Measurements from ENCODE around the gene GRIA4.

The GRIA4 gene

DNA sequence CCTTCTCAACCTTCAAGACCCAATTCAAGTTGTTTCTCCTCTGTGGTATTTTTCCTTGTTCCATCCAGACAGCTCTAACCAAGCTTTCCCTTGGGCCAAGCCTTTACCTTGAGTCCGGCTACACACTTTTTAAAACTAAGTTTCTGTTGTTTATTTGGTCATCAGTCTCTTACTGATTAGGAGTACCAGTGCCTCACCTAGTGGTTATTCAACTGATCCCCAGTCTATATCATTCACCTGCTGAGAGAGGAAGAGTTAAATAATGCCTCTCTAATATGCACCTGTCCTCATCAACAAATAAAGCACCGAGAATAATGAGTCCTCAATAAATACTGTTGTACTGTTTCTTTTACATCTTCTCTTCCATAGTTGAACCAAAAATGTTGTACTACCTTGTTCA lies 251.4 kb downstream of the GRIA4 start:
- no peak for DNase-seq
- Histone ChIP-seq H3K4me3 (ENCODE audit: low read depth, low read length) (no peak overlapping the region), H3K36me3 (no peaks in the 10 kb centered on the region; the same call in 1 of the 2 replicates), H3K27me3 (no peaks in the 10 kb centered on the region), H3K9me3 (no peaks in the 10 kb centered on the region), H3K4me1 (peaks cover 10% of the 10 kb centered on the region; the same call in 1 of the 2 replicates)
- TF ChIP-seq, protein P1, sequence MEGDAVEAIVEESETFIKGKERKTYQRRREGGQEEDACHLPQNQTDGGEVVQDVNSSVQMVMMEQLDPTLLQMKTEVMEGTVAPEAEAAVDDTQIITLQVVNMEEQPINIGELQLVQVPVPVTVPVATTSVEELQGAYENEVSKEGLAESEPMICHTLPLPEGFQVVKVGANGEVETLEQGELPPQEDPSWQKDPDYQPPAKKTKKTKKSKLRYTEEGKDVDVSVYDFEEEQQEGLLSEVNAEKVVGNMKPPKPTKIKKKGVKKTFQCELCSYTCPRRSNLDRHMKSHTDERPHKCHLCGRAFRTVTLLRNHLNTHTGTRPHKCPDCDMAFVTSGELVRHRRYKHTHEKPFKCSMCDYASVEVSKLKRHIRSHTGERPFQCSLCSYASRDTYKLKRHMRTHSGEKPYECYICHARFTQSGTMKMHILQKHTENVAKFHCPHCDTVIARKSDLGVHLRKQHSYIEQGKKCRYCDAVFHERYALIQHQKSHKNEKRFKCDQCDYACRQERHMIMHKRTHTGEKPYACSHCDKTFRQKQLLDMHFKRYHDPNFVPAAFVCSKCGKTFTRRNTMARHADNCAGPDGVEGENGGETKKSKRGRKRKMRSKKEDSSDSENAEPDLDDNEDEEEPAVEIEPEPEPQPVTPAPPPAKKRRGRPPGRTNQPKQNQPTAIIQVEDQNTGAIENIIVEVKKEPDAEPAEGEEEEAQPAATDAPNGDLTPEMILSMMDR (IDR thresholded peaks at IDR 0.05; ENCODE audit: low read depth, low read length) = peak; percentile 71

GRCh38 chr11:105862736-105863367 lies 253.0 kb downstream of the GRIA4 start:
- no peaks in the 10 kb centered on the region; the same call in 1 of the 2 replicates for H3K36me3 ChIP-seq
- no peak overlapping the region for H3K4me3 ChIP-seq (ENCODE audit: low read depth, low read length)
- H3K4me1 ChIP-seq = peaks cover 10% of the 10 kb centered on the region; the same call in 1 of the 2 replicates
- TF ChIP-seq, protein P1 (IDR thresholded peaks at IDR 0.05; ENCODE audit: low read depth, low read length) = peak; percentile 79
- no peaks in the 10 kb centered on the region for H3K9me3 ChIP-seq
- DNase-seq = no peak
- no peaks in the 10 kb centered on the region for H3K27me3 ChIP-seq

- Histone ChIP-seq H3K4me3 (ENCODE audit: low read depth, low read length) (no peak overlapping the region), H3K36me3 (no peaks in the 10 kb centered on the region; the same call in 1 of the 2 replicates), H3K27me3 (no peaks in the 10 kb centered on the region), H3K9me3 (no peaks in the 10 kb centered on the region), H3K4me1 (peaks cover 10% of the 10 kb centered on the region; the same call in 1 of the 2 replicates)
- TF ChIP-seq, protein P1 (IDR thresholded peaks at IDR 0.05; ENCODE audit: low read depth, low read length) = no peak
- DNase-seq = no peak
These were observed 253.7 kb downstream of the GRIA4 start for GRCh38 chr11:105863523-105863922.

DNA sequence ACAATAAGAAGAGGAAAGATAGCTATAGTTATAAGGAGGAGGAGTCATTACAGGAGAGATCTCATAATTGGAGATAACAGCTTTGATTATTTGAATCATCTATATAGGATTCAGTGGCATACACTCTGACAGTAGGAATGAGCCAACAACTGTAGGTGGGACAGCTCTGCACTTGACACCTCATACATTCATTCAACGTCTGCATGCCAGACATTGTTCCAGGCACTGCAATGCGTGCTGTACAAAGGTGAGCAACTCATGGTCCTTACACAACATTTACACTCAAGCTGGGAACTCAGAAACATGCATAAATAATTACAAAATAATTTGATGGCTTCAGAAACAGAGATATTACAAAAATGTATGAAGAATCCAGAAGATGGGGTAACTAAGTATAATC lies 257.9 kb downstream of the GRIA4 start:
- no peaks in the 10 kb centered on the region; the same call in 1 of the 2 replicates for H3K36me3 ChIP-seq

GRCh38 chr11:105868762-105869285 lies 259.0 kb downstream of the GRIA4 start:
- no peak overlapping the region for H3K4me3 ChIP-seq (ENCODE audit: low read depth, low read length)
- H3K9me3 ChIP-seq = no peaks in the 10 kb centered on the region
- no peaks in the 10 kb centered on the region; the same call in 1 of the 2 replicates for H3K36me3 ChIP-seq
- DNase-seq = no peak
- no peaks in the 10 kb centered on the region for H3K27me3 ChIP-seq
- TF ChIP-seq, protein P1 (IDR thresholded peaks at IDR 0.05; ENCODE audit: low read depth, low read length) = no peak
- no peaks in the 10 kb centered on the region for H3K4me1 ChIP-seq

More for the DNA sequence above, 257.9 kb downstream of the GRIA4 start:
- Histone ChIP-seq H3K27me3 (no peaks in the 10 kb centered on the region), H3K4me3 (ENCODE audit: low read depth, low read length) (no peak overlapping the region), H3K4me1 (no peaks in the 10 kb centered on the region), H3K9me3 (no peaks in the 10 kb centered on the region)
- no peak for DNase-seq
- TF ChIP-seq, protein P1 (IDR thresholded peaks at IDR 0.05; ENCODE audit: low read depth, low read length) = no peak

DNA sequence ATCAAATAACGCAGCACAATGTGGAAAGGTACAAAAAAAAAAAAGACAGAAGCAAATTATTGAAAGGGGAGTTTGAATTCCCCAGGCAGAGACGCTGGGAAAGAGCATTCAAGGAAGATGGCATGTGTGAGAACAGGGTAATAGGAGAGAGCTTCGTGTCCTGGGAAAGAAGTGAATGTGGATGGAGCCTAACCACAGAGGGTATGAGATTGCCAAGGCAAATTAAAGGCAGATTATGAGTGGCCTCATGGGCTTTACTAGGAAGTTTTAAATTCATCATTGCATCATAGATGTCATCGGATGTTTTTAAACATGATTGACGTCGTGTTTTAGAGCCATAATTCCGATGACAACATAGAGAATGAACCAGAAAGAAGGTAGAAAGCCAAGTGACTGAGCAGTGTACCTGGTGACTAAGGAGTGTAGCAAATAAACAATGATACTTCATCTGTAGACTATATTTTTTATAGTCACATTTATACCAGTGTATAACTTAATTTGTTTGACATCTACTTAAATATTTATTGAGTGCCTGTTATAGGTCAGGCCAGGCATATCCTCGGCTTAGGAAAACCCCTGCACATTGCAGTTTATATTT lies 260.7 kb downstream of the GRIA4 start:
- Histone ChIP-seq H3K4me3 (ENCODE audit: low read depth, low read length) (no peak overlapping the region), H3K27me3 (no peaks in the 10 kb centered on the region), H3K4me1 (no peaks in the 10 kb centered on the region), H3K36me3 (no peaks in the 10 kb centered on the region), H3K9me3 (no peaks in the 10 kb centered on the region)
- TF ChIP-seq, protein P1 (IDR thresholded peaks at IDR 0.05; ENCODE audit: low read depth, low read length) = no peak
- DNase-seq = no peak

All from BE2C (cell line).